GM12878 (cell line): Measurements from ENCODE around the gene PGM5. TPM values are rescaled to one million over a fixed set of nuclear protein-coding genes. Genes with fewer than 3 reads are reported as not detected.

Experiments used
- ATAC-seq: fragments of 200-7000 bp; cut with Tn5 transposase; 3 replicates; pipeline ENCODE4 v1.9.1; 2020; ENCODE audit warnings: mild to moderate bottlenecking, moderate library complexity
- BruUV-seq: library from RNA; stranded (reverse); fragments of 400-500 nt; replicated peaks from 2 replicates; lab custom pipeline; 2021; lab: Mats Ljungman, UMichigan
- CTCF ChIA-PET: fragments of 300-600 bp; sonication (Branson Sonifier 250); formaldehyde crosslinking; extraction: SDS; loops from one replicate; lab custom pipeline; 2021; ENCODE audit warnings: inconsistent platforms; lab: Yijun Ruan, JAX
- POLR2A ChIA-PET: fragments of 350-600 bp; formaldehyde crosslinking; extraction: SDS; loops from one replicate; lab custom pipeline; 2021; ENCODE audit warnings: inconsistent platforms; lab: Charles Lee
- RAD21 ChIA-PET: fragments of 300-600 bp; sonication (Branson Sonifier 250); formaldehyde crosslinking; loops from one replicate; lab custom pipeline; 2023; ENCODE audit warnings: antibody characterized with exemption; ENCODE audit not compliant: unreplicated experiment; lab: Charles Lee
- SMC1A ChIA-PET: fragments of 300-600 bp; sonication (Branson Sonifier 250); formaldehyde crosslinking; loops from one replicate; lab custom pipeline; 2023; ENCODE audit not compliant: unreplicated experiment, uncharacterized antibody; lab: Charles Lee
- DNase-seq: peaks from one replicate; pipeline ENCODE4 v3.0.0-alpha.2; 2011; ENCODE audit warnings: low read depth, low spot score
- FAIRE-seq: peaks from 3 replicates; lab custom pipeline; 2011; peaks lifted over from hg19 to GRCh38; lab: Jason Lieb, UNC
- H2AFZ ChIP-seq: 2 replicates; pipeline ENCODE4 v1.6.0; 2011; ENCODE audit warnings: low read depth, low read length, control low read depth; ENCODE audit not compliant: control insufficient read depth
- H3K27ac ChIP-seq: 2 replicates; pipeline ENCODE4 v1.5.1; 2011; ENCODE audit warnings: control low read depth; ENCODE audit not compliant: control insufficient read depth, insufficient read depth
- H3K27me3 ChIP-seq, 2 experiments: replicated peaks in 1 of 2; 2 replicates each; pipeline versions ENCODE4 v1.6.0 to v1.6.1; 2011; ENCODE audit warnings: low read length in 1 of 2; ENCODE audit not compliant: control insufficient read depth in 2 of 2, insufficient read depth in 2 of 2
- H3K36me3 ChIP-seq, 2 experiments: 2 replicates each; pipeline ENCODE4 v1.5.1; 2011; ENCODE audit warnings: low read length in 1 of 2; ENCODE audit not compliant: control insufficient read depth in 2 of 2, insufficient read depth in 2 of 2
- H3K4me1 ChIP-seq: 2 replicates; pipeline ENCODE4 v1.6.1; 2011; ENCODE audit warnings: mild to moderate bottlenecking, low read length, moderate library complexity, mixed read lengths; ENCODE audit not compliant: control insufficient read depth, insufficient read depth
- H3K4me2 ChIP-seq: 2 replicates; pipeline ENCODE4 v1.6.0; 2011; ENCODE audit warnings: control low read depth; ENCODE audit not compliant: control insufficient read depth, insufficient read depth
- H3K4me3 ChIP-seq: fragments of 200-600 bp; sonication (generic); 2 replicates; pipeline ENCODE4 v1.5.1; 2016
- H3K79me2 ChIP-seq: 2 replicates; pipeline ENCODE4 v1.6.0; 2011; ENCODE audit warnings: low read length; ENCODE audit not compliant: control insufficient read depth, insufficient read depth
- H3K9ac ChIP-seq: 2 replicates; pipeline ENCODE4 v1.8.0; 2011; ENCODE audit warnings: low read length, control low read depth, mixed read lengths; ENCODE audit not compliant: control insufficient read depth, insufficient read depth
- H3K9me3 ChIP-seq: replicated peaks from 3 replicates; pipeline ENCODE4 v1.5.1; 2011; ENCODE audit warnings: mild to moderate bottlenecking, low read length; ENCODE audit not compliant: control insufficient read depth, insufficient read depth
- H4K20me1 ChIP-seq: 2 replicates; pipeline ENCODE4 v1.6.0; 2011; ENCODE audit not compliant: control insufficient read depth, insufficient read depth
- ASH2L ChIP-seq: fragments of 300-600, 200-600 bp; sonication (generic); IDR thresholded peaks from 2 replicates; pipeline ENCODE4 v1.6.1; 2017; ENCODE audit warnings: low read depth, mild to moderate bottlenecking, borderline replicate concordance
- ATF7 ChIP-seq: fragments of 450-650 bp; IDR thresholded peaks from 2 replicates; pipeline ENCODE4 v1.6.1; 2016; ENCODE audit warnings: low read depth, mild to moderate bottlenecking
- BHLHE40 ChIP-seq, 2 experiments: fragments of 450-650 bp in 1 of 2; IDR thresholded peaks; 2 replicates each; pipeline ENCODE4 v1.6.1; 2011 to 2017; ENCODE audit warnings: low read depth in 2 of 2, borderline replicate concordance in 1 of 2, improper control_type of control experiment in 1 of 2, low read length in 1 of 2, mild to moderate bottlenecking in 1 of 2
- ETV6 ChIP-seq, 2 experiments: fragments of 450-650 bp in 1 of 2; IDR thresholded peaks in 1 of 2; conservative IDR thresholded peaks in 1 of 2; 2 replicates each; pipeline ENCODE4 v1.6.1; 2014; ENCODE audit warnings: antibody characterized with exemption in 1 of 2, borderline replicate concordance in 1 of 2, low read depth in 1 of 2, mild to moderate bottlenecking in 1 of 2, moderate library complexity in 1 of 2
- FOS ChIP-seq: IDR thresholded peaks from 3 replicates; pipeline ENCODE4 v1.6.1; 2011; ENCODE audit warnings: borderline replicate concordance; ENCODE audit not compliant: insufficient read length; ENCODE audit errors: extremely low read depth
- LARP7 ChIP-seq: fragments of 450-650 bp; IDR thresholded peaks from 2 replicates; pipeline ENCODE4 v1.6.1; 2017; ENCODE audit warnings: mild to moderate bottlenecking
- MTA3 ChIP-seq: IDR thresholded peaks from 2 replicates; pipeline ENCODE4 v1.6.1; 2012; ENCODE audit warnings: low read length, inconsistent platforms, borderline replicate concordance
- POLR2AphosphoS5 ChIP-seq: IDR thresholded peaks from 2 replicates; pipeline ENCODE4 v1.6.1; 2011; ENCODE audit warnings: mild to moderate bottlenecking, low read length, inconsistent platforms
- RB1 ChIP-seq: fragments of 450-650 bp; formaldehyde crosslinking; IDR thresholded peaks from 2 replicates; pipeline ENCODE4 v1.6.1; 2017; ENCODE audit warnings: mild to moderate bottlenecking, borderline replicate concordance
- RBBP5 ChIP-seq: fragments of 200-600 bp; sonication (generic); conservative IDR thresholded peaks from 2 replicates; pipeline ENCODE4 v1.6.1; 2016
- YBX1 ChIP-seq: fragments of 450-650 bp; IDR thresholded peaks from 2 replicates; pipeline ENCODE4 v1.6.1; 2016; ENCODE audit warnings: antibody characterized with exemption
- ZNF207 ChIP-seq: fragments of 450-650 bp; IDR thresholded peaks from 2 replicates; pipeline ENCODE4 v1.6.1; 2014; ENCODE audit warnings: antibody characterized with exemption, mild to moderate bottlenecking, borderline replicate concordance
- WGBS: methylation state at CpG from one replicate; pipeline ENCODE4 v1.1.6; 2016; ENCODE audit warnings: low lambda C conversion rate; ENCODE audit not compliant: insufficient replicate concordance, insufficient coverage; ENCODE audit errors: missing lambda C conversion rate; 5-methylcytosine and 5-hydroxymethylcytosine counted together
- in situ Hi-C: fragments of 300-500 bp; cut with MboI; formaldehyde crosslinking; loops from 9 replicates; pipeline ENCODE4 v1.14.3; 2018; ENCODE audit warnings: mixed read lengths
- intact Hi-C: fragments of 100-400 bp; cut with micrococcal nuclease; formaldehyde crosslinking; loops from one replicate; pipeline ENCODE4 v1.14.2; 2022; ENCODE audit not compliant: unreplicated experiment
- polyA plus RNA-seq, 11 experiments: library from polyadenylated mRNA; depleted of rRNA in 4 of 11; unstranded in 6 of 11; stranded (reverse) in 5 of 11; fragments of >200 nt; fragmentation: Nextera tagmentation in 4 of 11; fragmentation: Illumina TruSeq in 1 of 11; extraction: Ambion mirVana in 4 of 11; extraction: Trizol in 1 of 11; gene quantifications; 1 replicate in 1 of 11; 2 replicates in 10 of 11; pipeline versions ENCODE4 v1.2.1 to v1.2.3, GENCODE V29; 2011 to 2016; ENCODE audit warnings: inconsistent platforms in 2 of 11, missing spikeins in 2 of 11, low read depth in 1 of 11
- total RNA-seq, 4 experiments: library from RNA; depleted of rRNA in 3 of 4; stranded (reverse); fragments of >200 nt in 3 of 4; fragmentation: Illumina TruSeq in 1 of 4; extraction: Trizol in 1 of 4; gene quantifications; 2 replicates each; pipeline versions ENCODE4 v1.2.1 to v1.2.3, GENCODE V29; 2013 to 2021
- TF ChIP-seq, protein P1 (sequence below): fragments of 450-650 bp; IDR thresholded peaks from 2 replicates; pipeline ENCODE4 v1.6.1; 2017; ENCODE audit warnings: mild to moderate bottlenecking, low read depth, inconsistent platforms; ENCODE audit not compliant: poor library complexity, severe bottlenecking
- TF ChIP-seq, protein P2 (sequence below): fragments of 450-650 bp; IDR thresholded peaks from 2 replicates; pipeline ENCODE4 v1.6.1; 2017; ENCODE audit warnings: antibody characterized with exemption, mild to moderate bottlenecking, moderate library complexity
- TF ChIP-seq, protein P3 (sequence below): IDR thresholded peaks from 2 replicates; pipeline ENCODE4 v1.6.1; 2011; ENCODE audit warnings: borderline replicate concordance, low read depth, mild to moderate bottlenecking, moderate library complexity, mixed read lengths, low read length; ENCODE audit not compliant: insufficient read depth; ENCODE audit errors: extremely low read length

PGM5 gene
- total and polyA plus RNA-seq, 10 of the 15 experiments (the other 5 are each of a cell fraction or from before 2014, with no cell fraction given): 0.28 to 0.73 TPM; not detected in 8

DNA sequence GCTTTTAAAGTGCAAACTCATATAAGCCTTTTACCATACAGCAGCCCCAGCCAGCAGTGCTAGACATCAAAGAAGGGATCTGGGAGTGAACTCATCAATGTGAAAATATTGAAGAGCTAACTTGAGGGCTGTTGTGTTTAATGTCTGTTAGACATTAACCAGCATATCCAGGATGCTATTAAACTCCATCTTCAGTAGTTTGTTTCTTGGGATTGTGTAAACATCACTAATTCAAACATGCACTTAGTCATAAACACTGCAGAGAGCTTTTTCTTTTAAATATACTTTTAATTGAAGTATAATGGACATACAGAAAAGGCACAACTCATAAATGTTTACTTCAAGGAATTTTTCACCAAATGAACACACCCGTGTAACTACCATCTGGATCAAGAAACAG is 102.5 kb downstream of the PGM5 start (continued):
- TF ChIP-seq, protein P1, sequence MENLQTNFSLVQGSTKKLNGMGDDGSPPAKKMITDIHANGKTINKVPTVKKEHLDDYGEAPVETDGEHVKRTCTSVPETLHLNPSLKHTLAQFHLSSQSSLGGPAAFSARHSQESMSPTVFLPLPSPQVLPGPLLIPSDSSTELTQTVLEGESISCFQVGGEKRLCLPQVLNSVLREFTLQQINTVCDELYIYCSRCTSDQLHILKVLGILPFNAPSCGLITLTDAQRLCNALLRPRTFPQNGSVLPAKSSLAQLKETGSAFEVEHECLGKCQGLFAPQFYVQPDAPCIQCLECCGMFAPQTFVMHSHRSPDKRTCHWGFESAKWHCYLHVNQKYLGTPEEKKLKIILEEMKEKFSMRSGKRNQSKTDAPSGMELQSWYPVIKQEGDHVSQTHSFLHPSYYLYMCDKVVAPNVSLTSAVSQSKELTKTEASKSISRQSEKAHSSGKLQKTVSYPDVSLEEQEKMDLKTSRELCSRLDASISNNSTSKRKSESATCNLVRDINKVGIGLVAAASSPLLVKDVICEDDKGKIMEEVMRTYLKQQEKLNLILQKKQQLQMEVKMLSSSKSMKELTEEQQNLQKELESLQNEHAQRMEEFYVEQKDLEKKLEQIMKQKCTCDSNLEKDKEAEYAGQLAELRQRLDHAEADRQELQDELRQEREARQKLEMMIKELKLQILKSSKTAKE: no peak

DNA sequence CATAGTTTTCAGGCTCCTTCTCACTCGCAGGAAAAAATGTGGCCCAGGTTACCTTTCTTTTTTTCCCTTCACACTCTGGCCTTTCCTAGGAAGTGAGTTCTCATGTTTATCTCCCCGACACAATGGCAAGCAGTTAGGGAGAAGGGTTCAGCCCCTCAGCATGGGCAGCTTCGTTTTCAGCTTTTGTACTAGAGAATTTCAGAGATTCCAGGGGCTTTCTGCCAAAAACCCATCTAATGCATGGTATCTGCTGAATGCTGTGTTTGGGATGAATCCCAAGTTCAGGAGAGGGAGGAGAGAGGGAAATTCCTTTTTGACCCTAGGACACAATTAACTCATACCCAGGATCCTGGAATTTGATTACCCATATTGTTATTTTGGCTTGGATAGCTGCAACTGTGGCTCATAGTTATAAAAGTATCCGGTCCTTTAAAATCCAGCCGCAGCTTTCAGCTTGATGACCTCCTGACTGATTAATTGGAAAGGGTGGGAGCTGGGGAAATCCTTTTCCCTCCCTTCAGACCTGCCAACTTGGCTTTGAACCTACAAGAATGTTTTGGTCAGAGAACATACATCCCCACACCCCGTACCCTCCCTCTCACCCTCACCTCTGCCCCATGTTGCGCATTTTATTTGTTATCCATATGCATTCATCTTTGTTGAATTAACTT is 105.8 kb downstream of the PGM5 start:
- no peak overlapping the region for H2AFZ ChIP-seq
- no peak overlapping the region for H3K4me2 ChIP-seq
- H3K79me2 ChIP-seq: no peaks in the 10 kb centered on the region
- in situ Hi-C loops (no loop called here), intact Hi-C loops (no loop called here)
- H3K27me3 ChIP-seq: no peaks in the 10 kb centered on the region; a peak in 1 of 4 replicates
- ATAC-seq (no peak), FAIRE-seq (no peak), DNase-seq (no peak)
- no peak overlapping the region for H3K9ac ChIP-seq
- no peaks in the 10 kb centered on the region for H3K36me3 ChIP-seq
- ChIA-PET POLR2A (no interaction called here), CTCF (no interaction called here), RAD21 (no interaction called here), SMC1A (interaction anchor here (0.6 kb wide), 1 partner anchor 959 kb away, joined by 3 read pairs; no protein-coding TSS in a partner anchor)
- no peaks in the 10 kb centered on the region for H4K20me1 ChIP-seq
- TF ChIP-seq ATF7 (no peak), ASH2L (no peak), RB1 (no peak), ZNF207 (no peak), YBX1 (no peak), BHLHE40 (IDR thresholded peaks at IDR 0.05; ENCODE audit: borderline replicate concordance in 1 of 2, low read depth in 2 of 2, low read length in 1 of 2) (no peak), RBBP5 (no peak), LARP7 (no peak), FOS (no peak), MTA3 (no peak), POLR2AphosphoS5 (no peak), ETV6 (conservative IDR thresholded peaks at IDR 0.05 in 1 of 2, IDR thresholded peaks at IDR 0.05 in 1 of 2; ENCODE audit: borderline replicate concordance in 1 of 2, low read depth in 1 of 2) (no peak)
- TF ChIP-seq, protein P2, sequence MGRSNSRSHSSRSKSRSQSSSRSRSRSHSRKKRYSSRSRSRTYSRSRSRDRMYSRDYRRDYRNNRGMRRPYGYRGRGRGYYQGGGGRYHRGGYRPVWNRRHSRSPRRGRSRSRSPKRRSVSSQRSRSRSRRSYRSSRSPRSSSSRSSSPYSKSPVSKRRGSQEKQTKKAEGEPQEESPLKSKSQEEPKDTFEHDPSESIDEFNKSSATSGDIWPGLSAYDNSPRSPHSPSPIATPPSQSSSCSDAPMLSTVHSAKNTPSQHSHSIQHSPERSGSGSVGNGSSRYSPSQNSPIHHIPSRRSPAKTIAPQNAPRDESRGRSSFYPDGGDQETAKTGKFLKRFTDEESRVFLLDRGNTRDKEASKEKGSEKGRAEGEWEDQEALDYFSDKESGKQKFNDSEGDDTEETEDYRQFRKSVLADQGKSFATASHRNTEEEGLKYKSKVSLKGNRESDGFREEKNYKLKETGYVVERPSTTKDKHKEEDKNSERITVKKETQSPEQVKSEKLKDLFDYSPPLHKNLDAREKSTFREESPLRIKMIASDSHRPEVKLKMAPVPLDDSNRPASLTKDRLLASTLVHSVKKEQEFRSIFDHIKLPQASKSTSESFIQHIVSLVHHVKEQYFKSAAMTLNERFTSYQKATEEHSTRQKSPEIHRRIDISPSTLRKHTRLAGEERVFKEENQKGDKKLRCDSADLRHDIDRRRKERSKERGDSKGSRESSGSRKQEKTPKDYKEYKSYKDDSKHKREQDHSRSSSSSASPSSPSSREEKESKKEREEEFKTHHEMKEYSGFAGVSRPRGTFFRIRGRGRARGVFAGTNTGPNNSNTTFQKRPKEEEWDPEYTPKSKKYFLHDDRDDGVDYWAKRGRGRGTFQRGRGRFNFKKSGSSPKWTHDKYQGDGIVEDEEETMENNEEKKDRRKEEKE: no peak
- TF ChIP-seq, protein P3, sequence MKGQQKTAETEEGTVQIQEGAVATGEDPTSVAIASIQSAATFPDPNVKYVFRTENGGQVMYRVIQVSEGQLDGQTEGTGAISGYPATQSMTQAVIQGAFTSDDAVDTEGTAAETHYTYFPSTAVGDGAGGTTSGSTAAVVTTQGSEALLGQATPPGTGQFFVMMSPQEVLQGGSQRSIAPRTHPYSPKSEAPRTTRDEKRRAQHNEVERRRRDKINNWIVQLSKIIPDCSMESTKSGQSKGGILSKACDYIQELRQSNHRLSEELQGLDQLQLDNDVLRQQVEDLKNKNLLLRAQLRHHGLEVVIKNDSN: no peak
- no peaks in the 10 kb centered on the region for H3K9me3 ChIP-seq
- H3K4me1 ChIP-seq: no peaks in the 10 kb centered on the region
- no TSS peak for BruUV-seq
- H3K27ac ChIP-seq: no peak overlapping the region
- H3K4me3 ChIP-seq: no peak overlapping the region
- WGBS: 43% methylated on average over 7 of the region's 7 CpGs
